HG02852 (cell line): ENCODE measurements around the gene KLHDC9.

ENCODE experiments used
- ATAC-seq: cut with Tn5 transposase; IDR thresholded peaks from one replicate; pipeline ENCODE4 v1.9.1; 2021; ENCODE audit warnings: mild to moderate bottlenecking, moderate library complexity; ENCODE audit not compliant: unreplicated experiment

Gene KLHDC9

DNA sequence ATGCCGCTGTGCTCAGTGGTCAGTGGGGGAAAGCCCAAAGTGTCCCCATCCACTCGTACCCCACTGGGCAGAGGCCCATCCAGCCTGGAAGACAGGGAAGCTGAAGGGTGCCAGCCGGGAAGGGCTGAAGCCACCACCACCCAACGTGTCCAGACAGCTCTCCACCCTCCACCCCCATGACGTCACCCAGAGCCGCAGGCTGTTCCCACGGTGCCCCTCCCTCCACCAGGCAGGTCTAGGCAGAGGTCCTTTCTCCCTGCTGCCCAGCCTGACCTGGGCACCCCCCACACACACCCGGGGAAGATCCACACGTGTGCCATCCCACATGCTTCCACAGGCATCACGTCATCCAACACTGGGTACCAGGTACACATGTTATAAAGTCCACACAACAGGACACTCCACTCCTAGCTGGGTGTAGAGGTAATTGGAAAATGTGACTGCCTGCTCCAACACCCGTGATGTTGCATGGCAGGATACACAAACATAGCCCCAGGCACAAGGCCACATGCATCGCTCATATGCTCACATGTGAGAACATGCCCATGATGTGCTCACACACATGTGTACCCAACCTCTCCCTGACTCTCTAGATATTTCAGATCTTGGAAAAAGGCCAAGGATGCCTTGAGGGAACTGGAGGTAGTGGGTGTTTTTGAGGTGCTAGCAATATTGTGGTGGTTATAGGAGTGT is 23.3 kb upstream of the KLHDC9 start:
- ATAC-seq, result no peak

DNA sequence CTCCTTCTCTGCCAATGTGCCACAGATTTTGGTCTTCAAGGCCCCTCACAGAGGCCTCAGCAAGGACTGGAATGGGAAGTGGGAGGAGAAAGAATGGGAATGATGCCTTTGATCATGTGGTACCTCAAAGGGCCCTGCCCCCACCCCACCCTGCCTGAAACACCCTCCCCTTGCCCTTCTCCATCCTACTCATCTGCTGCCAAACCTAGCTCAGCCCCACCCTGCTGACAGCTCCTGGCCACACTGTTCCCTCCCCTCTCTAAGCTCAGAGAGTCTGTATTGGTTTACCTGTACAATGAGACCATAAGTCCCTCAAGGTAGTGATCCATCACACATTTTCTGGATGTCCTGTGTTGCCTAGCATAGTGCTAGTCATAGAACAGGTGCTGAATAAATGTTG is 21.8 kb upstream of the KLHDC9 start:
- no peak for ATAC-seq

DNA sequence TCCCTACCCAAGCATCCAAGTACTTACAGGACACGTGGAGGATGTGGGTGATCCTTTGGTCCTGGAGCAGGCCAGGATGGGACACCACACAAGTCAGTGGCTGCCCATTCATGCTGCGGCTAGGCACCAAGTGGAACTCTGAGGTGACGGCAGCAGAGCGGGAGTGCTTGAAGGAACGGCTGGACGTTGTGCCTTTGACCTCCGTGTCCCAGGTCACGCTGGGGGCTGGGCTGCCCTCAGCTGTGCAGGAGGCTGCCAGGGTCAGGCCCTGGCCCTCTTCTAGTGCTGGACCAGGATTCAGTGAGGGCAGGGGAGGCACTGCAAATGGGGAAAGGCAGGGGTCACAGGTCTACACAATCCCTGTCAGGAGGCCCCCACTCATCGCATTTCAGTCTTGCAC is 20.7 kb upstream of the KLHDC9 start:
- ATAC-seq, result no peak

DNA sequence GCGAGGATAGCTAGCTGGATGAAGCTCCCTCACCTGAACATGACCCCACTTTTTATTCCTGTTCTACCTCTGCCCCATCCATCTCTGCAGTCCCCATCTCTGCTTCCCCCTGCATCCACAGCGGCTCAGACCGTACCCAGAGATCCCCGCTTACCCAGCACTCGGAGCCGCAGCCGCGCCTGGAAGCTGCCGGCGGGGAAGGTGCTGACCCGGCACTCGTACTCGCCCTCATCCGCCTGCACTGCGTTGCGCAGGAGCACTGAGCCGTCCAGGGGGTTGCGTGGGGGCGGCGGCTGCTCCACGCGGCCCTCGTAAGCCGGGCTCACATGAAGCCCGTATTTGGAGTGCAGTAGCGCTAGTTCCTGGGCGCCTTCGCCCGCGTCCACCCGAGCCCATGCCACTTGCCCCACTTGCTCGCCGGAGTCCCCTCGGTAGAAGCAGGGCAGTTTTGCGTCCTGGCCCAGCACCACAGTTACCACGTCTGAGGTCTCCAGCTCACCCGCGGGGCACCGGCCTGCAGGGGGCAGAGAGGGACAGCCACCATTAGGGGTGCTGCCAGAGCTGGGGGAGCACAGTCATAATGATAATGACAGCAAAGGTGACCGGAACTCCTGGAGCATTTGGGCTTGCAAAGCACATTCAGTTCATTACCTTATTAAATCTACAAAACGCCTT is 18.6 kb upstream of the KLHDC9 start:
- no peak for ATAC-seq

DNA sequence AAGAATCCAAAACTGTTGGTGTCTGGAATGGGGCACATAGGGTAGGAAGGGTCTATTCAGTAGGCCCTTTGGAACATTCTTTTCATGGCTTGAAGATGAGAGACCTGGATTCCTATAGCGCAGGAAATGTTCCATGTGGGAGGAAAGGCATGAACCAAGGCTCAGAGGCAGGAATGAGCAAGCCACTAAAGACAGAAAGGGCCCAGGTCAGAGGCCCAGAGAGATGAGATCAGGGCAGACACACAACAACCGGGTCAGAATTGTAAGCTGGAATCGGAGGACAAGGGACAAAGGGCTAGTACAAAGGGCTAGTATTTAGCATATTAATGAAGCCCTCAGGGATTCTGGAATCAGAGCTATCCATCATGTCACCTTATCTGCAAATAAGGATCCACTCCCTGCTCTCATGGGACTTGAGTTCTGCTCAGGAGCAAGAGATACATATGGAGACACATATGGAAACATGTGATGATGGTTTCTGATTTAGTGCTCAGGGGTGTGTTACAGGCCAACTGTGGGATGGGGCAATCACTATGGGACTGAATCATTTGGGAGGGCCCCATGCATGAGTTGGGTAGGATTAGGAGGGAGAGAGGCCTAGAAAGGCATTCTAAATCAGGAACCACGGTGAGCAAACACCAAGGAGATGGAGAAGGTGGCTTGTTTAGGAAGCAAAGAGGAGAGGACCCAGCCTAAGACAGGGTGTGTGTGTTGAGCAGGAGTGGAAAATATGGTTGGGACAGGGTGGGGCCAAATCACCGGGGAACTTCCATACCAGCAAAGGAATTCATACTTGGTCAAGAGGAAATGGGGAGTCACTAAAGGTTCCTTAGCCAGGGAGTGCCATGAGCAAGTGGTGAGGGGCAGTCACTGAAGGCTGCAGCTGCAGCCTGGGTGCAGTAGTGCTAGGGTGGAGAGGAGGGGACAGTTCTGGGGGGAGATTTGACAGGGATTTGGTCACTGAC is 17.4 kb upstream of the KLHDC9 start:
- no peak for ATAC-seq

DNA sequence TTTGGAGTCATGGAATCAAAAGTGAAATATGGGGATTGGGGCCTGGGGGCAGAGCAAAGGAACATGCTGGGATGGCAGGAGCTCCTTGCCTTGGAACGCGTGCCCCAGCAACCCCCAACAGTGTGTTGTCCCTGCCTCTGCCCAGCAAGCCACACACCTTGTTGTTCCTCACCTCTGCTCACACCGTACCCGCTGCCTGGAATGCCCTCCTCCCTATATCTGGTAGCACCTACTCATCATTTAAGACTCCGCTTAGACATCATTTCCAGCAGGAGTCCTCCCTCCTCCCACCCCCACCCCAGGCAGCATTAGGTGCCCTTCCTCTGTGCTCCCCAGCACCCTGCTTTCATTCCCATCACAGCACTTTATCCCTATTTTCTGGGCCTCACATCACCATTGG is 16.6 kb upstream of the KLHDC9 start:
- ATAC-seq, result no peak

DNA sequence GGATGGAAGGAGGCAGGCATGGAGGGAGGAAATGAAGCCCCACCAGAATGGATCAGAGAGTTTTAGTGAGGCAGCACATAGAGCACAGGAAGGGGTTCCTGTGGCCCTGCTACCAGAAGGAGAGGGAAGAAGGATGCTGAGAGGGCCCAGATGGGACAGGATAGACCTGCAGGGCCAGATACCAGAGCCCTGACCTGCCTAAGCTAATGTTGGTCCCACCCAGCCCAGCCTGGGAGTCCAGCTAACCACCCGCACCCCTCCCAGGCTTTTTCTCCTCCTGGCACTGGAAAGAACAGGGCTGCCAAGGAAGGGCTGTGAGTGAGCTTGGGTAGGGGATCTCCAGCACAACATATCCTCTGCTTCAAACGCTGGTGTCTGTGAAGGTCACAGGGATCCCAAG is 15.7 kb upstream of the KLHDC9 start:
- ATAC-seq, result no peak

DNA sequence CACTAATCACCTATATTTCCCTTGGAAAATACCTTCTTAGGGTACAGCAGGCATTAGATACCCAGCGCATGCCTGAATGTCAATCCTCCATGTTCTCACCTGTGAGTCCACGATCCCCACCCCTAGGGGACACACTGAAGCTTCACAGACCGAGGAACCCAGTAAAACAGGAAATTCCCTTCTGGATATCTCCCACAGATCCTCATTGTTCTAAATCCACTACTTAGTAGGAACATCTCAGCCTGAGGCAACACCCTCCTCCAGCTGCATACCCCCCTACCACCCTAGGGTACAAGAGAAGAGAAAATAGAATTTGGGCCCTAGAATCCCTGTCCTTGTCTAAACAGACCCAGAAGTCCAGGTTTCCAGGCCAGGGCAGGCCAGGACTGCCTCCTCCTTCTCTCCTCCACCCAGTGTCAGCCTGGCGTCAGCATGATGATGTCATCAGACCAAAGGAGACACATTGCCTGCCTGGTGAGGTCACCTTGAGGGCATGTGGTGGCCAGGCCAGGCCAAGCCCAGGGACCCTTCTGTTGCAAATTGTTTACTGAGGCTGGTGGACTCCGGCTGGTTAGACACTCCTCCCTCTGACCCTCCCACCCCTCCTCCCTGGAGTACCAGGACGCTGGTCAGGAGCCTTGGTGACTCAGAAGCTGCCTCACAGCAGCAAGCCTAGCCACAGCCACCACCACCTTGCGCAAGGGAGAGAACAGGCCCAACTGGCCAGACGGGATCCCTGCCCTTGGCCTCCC is 15.0 kb upstream of the KLHDC9 start:
- ATAC-seq, result no peak

DNA sequence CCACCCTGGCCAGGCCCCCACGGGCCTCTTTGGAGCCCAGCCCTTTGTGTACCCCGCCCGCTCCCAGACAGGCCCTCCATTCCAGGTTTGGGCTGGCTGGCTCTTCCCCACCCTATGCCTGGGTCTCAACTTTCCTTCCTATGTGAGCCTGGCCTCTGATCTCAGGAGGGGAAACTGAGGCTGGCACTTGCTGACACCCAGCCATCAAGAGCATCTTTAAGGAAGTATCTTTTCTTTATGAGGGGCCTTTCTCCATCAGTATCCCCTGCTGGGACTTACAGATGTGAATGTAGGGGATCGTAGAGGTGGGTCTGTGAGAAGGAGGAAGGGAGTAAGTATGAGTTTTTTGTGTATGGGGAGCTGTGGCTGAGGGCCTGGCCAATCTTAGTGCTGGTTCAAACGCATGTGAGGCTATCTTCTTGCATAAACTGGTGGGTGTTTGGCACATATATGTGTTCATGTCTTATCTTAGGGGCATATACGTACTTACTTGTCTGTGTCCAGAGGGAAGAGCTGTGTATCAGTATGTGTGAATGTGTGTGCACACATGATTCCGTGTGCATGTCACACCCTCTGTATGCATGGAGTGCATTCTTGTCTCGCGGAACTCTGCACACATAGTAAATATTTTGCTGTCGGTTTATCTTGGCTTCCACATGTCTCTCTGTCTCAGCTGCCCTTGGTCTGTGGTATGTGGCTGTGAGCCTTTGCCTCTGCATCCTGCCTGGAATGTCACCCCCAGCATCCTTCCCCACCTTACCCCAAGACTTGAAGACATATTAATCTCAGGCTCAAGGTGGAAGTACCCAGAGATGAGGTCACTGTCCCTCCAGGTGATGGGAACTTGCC is 14.2 kb upstream of the KLHDC9 start:
- ATAC-seq, result no peak

DNA sequence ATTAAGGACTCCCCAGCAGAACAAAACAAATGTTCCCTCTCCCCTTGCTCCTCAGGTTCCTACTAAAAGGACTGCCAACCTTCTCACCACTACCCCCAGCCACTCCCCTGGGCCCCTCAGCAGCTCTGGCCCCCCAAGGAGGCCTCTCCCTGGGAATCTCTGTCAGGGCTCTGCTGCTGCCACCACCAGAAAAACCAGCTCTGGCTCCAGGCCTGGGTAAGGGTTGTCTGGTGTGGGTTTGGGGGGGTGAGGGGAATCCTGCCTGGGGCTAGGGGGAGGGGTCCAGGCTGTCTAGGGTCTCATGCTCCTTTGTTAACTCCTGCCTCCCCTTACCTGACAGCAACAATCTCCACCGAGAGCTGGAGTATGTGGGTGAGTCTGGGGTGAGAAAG is 13.6 kb upstream of the KLHDC9 start:
- ATAC-seq, result no peak

DNA sequence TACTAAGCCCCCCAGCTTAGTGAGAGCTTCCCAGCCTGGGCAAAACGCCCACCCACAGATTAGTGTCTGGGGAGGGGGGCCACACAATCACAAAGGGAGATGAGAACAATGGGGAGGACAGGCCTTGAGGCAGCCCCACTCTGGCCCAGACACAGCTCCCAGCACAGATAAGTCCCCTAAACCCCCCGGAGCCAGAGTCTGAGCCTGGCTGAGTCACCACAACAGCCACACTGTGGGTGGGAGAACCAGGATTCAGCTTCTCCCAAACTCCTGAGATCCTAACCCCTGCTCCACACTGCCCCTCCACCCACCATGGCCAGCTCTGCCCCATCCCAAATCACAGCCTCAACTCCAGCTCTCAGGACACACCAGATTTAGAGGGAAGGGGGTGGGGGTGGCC is 13.0 kb upstream of the KLHDC9 start:
- no peak for ATAC-seq

DNA sequence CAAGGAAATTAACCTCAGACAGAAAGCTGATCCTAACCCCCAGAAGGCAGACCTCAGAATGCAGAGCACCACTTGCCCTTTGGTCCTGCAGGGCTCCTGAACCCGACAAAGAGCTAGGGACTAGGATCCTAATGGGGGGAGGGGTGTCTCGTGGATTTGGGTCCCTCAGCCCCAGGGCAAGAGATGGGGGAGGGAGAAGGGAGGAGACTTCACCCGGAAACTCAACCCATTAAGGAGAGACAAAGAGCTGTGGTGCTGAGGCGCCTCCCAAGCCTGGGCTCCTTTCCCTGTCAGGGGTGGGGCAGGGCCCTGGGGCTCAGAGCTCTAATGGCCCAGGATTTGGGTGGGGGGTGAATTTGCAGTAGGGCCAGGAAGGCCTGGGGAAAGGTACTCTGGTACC is 11.7 kb upstream of the KLHDC9 start:
- no peak for ATAC-seq

DNA sequence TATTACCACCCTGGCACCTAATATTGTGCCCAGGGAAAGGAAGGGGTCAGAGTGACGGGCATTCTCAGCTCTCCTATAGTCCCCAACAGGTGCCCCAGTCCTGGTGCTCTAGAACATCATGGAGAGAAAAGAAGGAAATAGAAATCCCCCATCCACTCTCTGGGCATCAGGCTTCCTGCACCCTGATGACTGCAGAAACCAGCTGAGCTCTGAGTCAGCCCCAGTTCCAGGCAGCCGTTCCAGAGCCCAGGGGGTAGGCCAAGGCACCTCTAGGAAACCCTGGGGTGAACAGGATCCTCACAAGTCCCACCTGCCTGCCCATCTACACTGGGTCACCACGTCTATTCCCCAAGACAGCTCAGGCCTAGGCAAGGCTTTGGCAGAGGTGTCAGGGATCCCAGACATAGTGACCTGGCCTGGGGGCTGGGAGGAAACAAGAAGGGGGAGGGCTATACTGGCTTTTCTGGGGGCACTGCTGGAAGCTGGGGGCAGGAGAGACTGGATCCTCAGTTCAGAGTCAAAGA is 9.5 kb upstream of the KLHDC9 start:
- no peak for ATAC-seq

DNA sequence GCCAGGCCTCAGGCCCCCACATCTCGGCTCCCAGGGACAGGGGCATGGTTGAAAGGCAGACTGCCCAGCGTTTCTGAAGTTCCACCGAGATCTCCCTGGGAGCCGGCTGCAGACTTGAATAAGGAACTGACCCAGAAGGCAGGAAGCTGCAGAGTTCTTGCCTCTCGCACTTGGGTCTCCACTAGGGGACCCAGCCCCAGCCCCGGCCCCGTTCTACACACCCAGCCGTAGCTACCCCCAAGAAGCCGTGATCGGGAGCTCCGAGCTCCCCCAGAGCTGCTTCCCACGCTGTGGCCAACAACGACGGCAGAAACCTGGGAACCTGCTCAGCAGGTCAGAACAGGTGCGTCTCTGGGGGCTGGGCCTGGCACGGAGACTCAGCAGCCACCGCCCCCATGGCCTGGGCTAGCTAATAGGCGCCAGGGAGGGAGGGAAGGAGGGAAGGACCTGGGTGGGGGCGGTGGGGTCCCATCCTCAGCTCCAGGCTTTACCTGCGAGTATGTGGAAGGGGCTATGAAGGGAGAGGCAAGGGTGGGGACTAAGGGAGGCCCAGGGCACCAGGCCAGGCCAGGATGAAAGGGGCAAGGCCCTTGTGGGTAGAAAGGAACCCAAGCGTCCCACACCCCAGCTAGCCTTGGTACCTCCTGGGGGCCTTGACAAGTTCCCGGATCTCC is 8.8 kb upstream of the KLHDC9 start, which contains the start of gene NECTIN4:
NECTIN4 (minus strand) TSS at position 308 of the 674 bp plus-strand sequence; CDS start at position 46, 262 bp downstream.
- ATAC-seq, result no peak

DNA sequence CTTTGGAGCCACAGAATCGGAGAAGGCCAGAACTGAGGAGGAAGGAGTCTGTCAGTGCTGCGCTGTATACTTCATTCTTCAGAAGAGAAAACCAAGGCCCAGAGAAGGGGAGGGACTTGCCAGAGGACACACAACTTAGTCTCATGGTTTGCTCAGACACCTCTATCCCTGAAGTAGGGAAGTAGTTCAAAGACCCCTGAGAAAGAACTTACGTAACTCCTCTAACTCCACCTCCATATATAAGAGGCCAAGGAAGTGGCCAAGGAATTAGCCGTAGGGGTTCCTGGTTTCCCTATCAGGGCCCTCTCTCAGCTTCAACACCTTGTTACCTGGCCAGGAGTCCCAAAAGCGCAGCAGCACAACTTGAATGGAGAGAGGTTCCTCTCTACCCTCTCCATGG is 8.2 kb upstream of the KLHDC9 start:
- no peak for ATAC-seq

DNA sequence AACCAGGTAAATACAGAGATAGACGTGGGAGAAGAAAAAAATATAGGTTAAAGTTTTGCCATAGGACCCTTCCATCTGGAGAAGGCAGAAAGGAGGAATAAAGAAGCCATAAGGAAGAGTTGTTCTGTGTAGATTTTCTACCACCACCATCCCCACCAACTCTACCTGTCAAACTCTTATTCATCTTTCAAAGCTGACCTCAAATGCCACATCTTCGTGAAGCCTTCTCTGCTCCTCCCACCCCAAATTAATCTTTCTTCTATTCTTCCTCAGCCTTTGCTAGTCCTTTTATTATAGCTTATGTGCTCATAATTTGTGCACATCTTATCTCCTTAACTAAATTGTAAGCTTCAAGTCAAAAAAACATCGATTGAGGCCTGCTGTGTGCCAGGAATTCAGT is 7.5 kb upstream of the KLHDC9 start:
- ATAC-seq, result no peak

DNA sequence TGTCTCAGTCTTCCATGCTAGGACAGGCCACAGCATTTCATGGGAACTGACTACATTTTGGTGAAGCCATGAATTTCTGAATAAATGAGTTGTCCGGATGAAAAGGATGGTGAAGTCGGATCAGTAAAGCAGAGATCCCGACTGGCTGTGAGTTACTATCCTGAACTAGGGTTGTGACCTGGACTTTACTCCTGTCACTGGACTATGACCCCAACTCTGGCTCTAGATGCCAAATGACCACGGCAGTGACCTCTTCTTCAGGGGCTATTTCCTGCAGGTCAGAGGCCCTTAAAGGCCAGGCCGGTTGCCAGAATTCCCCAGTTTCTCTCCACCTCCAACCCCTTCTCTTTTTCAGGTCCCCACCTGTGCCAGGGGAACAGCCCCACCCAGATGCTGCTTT is 7.1 kb upstream of the KLHDC9 start:
- no peak for ATAC-seq

DNA sequence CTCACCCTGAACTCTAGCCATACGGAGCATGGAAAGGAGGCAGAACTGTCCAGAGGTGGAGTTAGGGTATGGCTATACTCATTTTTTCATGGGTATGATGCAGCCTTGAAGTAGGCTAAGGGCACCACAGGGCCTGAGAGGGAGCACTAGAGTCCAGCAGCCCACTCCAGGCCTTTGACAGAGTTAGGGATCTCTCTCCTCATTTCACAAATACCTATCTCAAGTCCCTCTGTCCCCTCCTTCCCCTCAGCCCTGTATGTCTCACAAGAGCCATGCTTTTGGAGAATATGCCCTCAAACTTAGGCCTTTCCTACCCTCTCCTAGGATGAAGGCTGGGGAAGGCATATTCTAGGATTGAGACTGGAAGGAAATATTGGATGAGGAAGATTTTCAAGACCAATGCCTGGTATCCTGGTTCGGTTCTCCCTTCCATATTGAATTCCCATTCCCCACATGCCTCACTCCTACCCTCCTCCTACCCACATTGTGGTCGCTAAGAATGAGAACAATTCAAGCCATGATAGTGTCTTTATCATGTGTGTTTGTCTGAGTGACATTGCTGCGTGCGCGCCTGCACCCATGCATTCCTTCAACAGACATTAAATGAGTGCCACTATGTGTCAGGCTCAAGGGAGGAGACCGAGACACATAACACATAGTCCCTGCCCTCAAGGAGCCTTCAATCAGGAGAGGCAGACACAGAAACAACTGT is 6.2 kb upstream of the KLHDC9 start:
- ATAC-seq, result no peak

DNA sequence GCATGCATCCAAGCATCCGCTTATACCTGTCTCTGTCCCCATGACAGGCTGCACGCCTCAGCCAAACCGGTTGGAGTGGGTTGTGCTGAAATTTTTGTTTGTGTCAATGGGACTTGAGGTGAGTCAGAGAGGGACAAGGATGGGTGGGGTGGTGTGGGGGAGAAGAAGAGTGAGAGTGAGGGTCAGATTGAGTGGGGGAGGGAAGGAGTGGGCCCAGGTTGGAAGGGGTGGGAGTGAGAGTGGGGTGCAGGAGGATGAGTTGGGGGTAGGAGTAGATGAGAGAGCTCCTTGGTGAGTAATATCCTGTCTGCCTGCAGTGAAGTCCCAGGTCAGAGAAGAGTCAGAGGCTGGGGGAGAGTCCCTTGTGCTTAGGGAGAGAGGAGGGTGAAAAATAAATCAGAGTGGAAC is 5.5 kb upstream of the KLHDC9 start:
- ATAC-seq, result no peak
